Dermis microvascular lymphatic vessel endothelial cell (primary cell): ENCODE data around the gene CDH24. TPM values are rescaled to one million over a fixed set of nuclear protein-coding genes. Genes with fewer than 3 reads are reported as not detected.

Experiments used
- DNase-seq, 2 donors: peaks; one replicate each; pipeline versions ENCODE4 v3.0.0 to v3.0.0-alpha.2; 2010; ENCODE audit warnings: low read depth in 2 of 2
- total RNA-seq: library from RNA; depleted of rRNA; stranded (reverse); fragments of >200 nt; gene quantifications from 2 replicates; pipeline ENCODE4 v1.2.1, GENCODE V29; 2014

CDH24 gene
- total RNA-seq, 1 donor from 2014 or later, result 1.5 TPM

GRCh38 chr14:23062002-23062401 lies 4.7 kb upstream of the CDH24 start:
- DNase-seq, result peak; percentile 68 to 92

GRCh38 chr14:23060536-23061260 lies 3.4 kb upstream of the CDH24 start:
- no peak for DNase-seq

GRCh38 chr14:23058654-23059504 lies 1.6 kb upstream of the CDH24 start:
- DNase-seq, result no peak

- DNase-seq, result peak; percentile 49 to 88
Measured at GRCh38 chr14:23057757-23058653, 685 bp upstream of the CDH24 start.

GRCh38 chr14:23056145-23056955 lies 970 bp downstream of the CDH24 start:
- DNase-seq, result peak in 1 of 2 donors; percentile 74

- no peak for DNase-seq
Measured at GRCh38 chr14:23055621-23056144, 1.6 kb downstream of the CDH24 start.

GRCh38 chr14:23055147-23055550 lies 2.2 kb downstream of the CDH24 start:
- DNase-seq, result no peak

- DNase-seq, result peak in 1 of 2 donors; percentile 55
Measured at GRCh38 chr14:23054000-23054811, 3.1 kb downstream of the CDH24 start.

- no peak for DNase-seq
Measured at GRCh38 chr14:23053426-23053825, 3.9 kb downstream of the CDH24 start.

- no peak for DNase-seq
Measured at GRCh38 chr14:23052671-23053070, 4.6 kb downstream of the CDH24 start.

GRCh38 chr14:23052182-23052623 lies 5.1 kb downstream of the CDH24 start:
- no peak for DNase-seq

- no peak for DNase-seq
Measured at GRCh38 chr14:23051141-23052057, 5.9 kb downstream of the CDH24 start.

GRCh38 chr14:23049011-23049410 lies 8.3 kb downstream of the CDH24 start:
- DNase-seq, result no peak

- DNase-seq, result no peak
Measured at GRCh38 chr14:23047751-23048693, 9.3 kb downstream of the CDH24 start.

GRCh38 chr14:23047034-23047634 lies 10.2 kb downstream of the CDH24 start:
- peak in 1 of 2 donors; percentile 82 for DNase-seq

GRCh38 chr14:23045419-23046357 lies 11.6 kb downstream of the CDH24 start:
- DNase-seq, result peak in 1 of 2 donors; percentile 58
